Measurements from ENCODE around the gene FANCD2.
"Not testable (repeated sequence)": the region's sequence is repeated elsewhere in the genome, so short reads cannot be mapped to it uniquely, and the experiment has no call there.

Gene FANCD2

DNA sequence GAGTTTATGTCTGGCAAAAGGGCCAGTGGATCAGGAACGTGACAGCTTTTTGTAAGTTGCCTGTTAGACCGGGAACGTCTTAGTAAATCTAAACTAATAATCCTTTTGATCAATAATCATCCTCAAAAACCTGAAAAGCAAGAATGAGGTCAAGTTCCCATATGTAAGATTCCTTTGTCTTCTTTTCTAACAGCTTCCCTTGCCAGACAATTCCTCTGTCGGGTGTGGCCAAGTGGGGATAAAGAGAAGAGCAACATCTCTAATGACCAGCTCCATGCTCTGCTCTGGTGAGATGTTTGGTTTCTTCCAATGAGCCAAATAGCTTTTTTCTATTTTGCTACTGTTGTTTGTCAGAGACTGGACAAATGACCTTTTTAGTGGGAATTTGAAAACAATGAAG is 62.0 kb downstream of the FANCD2 start (continued):
- no peak for TF ChIP-seq ZNF148 (tag by site-specific recombination; IDR thresholded peaks at IDR 0.05; ENCODE audit: borderline replicate concordance)
- TF ChIP-seq ZNF138 (tag by site-specific recombination; IDR thresholded peaks at IDR 0.05; ENCODE audit: borderline replicate concordance): no peak
- no peak for TF ChIP-seq ZSCAN30 (tag by site-specific recombination; IDR thresholded peaks at IDR 0.05)
- no peak for TF ChIP-seq ZNF433 (tag by site-specific recombination; IDR thresholded peaks at IDR 0.05; ENCODE audit: low read depth)
- no peak for TF ChIP-seq ZNF274 (IDR thresholded peaks at IDR 0.05; ENCODE audit: low read length)
- TF ChIP-seq ZNF274 (tag by site-specific recombination; IDR thresholded peaks at IDR 0.05; ENCODE audit: borderline replicate concordance): no peak
- no peak for TF ChIP-seq ZNF555 (tag by site-specific recombination; conservative IDR thresholded peaks at IDR 0.05)
- TF ChIP-seq ZNF510 (tag by site-specific recombination; IDR thresholded peaks at IDR 0.05; ENCODE audit: insufficient replicate concordance): no peak

DNA sequence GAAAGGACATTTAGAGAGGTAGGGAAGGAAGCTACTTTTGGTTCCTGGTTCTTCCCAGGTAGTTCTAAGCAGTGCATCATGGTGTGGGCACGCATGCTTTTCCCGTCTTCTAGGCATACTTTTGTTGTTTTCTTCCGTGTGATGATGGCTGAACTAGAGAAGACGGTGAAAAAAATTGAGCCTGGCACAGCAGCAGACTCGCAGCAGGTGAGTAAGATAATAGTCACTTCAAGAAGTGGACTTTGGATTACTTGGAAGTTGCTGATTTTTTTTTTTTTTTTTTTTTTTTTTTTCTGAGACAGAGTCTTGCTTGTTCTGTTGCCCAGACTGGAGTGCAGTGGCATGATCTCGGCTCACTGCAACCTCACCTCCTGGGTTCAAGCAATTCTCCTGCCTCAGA is 63.9 kb downstream of the FANCD2 start:
- no peak overlapping the region for H3K27ac ChIP-seq (ENCODE audit: extremely low read depth, low read depth, low read length)
- TF ChIP-seq ZBTB21 (tag by site-specific recombination; IDR thresholded peaks at IDR 0.05) (no peak), ZNF391 (tag by site-specific recombination; IDR thresholded peaks at IDR 0.05; ENCODE audit: borderline replicate concordance, low read depth) (no peak), ZNF560 (tag by site-specific recombination; IDR thresholded peaks at IDR 0.05; ENCODE audit: borderline replicate concordance) (no peak), ZNF555 (tag by site-specific recombination; conservative IDR thresholded peaks at IDR 0.05) (no peak), ZNF658 (tag by site-specific recombination; IDR thresholded peaks at IDR 0.05) (no peak), ZNF169 (tag by site-specific recombination; IDR thresholded peaks at IDR 0.05) (no peak), ZSCAN30 (tag by site-specific recombination; IDR thresholded peaks at IDR 0.05) (no peak), ZNF530 (tag by site-specific recombination; IDR thresholded peaks at IDR 0.05; ENCODE audit: low read depth) (no peak), ATF2 (tag by site-specific recombination; IDR thresholded peaks at IDR 0.05; ENCODE audit: low read depth) (no peak), ZNF202 (tag by site-specific recombination; IDR thresholded peaks at IDR 0.05; ENCODE audit: borderline replicate concordance) (no peak), ZNF23 (tag by site-specific recombination; IDR thresholded peaks at IDR 0.05; ENCODE audit: borderline replicate concordance) (no peak), ZFHX2 (tag by site-specific recombination; conservative IDR thresholded peaks at IDR 0.05) (no peak), ZNF776 (tag by site-specific recombination; IDR thresholded peaks at IDR 0.05; ENCODE audit: borderline replicate concordance) (no peak), ZNF394 (tag by site-specific recombination; IDR thresholded peaks at IDR 0.05; ENCODE audit: borderline replicate concordance) (no peak), SP7 (tag by site-specific recombination; IDR thresholded peaks at IDR 0.05) (no peak)
- TF ChIP-seq, protein P1, sequence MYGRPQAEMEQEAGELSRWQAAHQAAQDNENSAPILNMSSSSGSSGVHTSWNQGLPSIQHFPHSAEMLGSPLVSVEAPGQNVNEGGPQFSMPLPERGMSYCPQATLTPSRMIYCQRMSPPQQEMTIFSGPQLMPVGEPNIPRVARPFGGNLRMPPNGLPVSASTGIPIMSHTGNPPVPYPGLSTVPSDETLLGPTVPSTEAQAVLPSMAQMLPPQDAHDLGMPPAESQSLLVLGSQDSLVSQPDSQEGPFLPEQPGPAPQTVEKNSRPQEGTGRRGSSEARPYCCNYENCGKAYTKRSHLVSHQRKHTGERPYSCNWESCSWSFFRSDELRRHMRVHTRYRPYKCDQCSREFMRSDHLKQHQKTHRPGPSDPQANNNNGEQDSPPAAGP (tag by site-specific recombination; IDR thresholded peaks at IDR 0.05): no peak
- ChIA-PET POLR2A (no interaction called here), CTCF (interaction anchor here (0.6 kb wide), 1 partner anchor 107 kb away, joined by 6 read pairs; no protein-coding TSS in a partner anchor)
- no peaks in the 10 kb centered on the region for H3K9me3 ChIP-seq (ENCODE audit: control insufficient read depth, insufficient read depth, low read depth, low read length)
- H3K4me3 ChIP-seq (ENCODE audit: low read depth, low read length): no peak overlapping the region
- peaks cover 61 to 84% of the 10 kb centered on the region in 2 experiments for H3K36me3 ChIP-seq (ENCODE audit: control insufficient read depth in 2 of 2, insufficient read depth in 1 of 2, low read length in 2 of 2)
- H3K4me1 ChIP-seq (ENCODE audit: control insufficient read depth, insufficient read depth, low read length): no peaks in the 10 kb centered on the region

DNA sequence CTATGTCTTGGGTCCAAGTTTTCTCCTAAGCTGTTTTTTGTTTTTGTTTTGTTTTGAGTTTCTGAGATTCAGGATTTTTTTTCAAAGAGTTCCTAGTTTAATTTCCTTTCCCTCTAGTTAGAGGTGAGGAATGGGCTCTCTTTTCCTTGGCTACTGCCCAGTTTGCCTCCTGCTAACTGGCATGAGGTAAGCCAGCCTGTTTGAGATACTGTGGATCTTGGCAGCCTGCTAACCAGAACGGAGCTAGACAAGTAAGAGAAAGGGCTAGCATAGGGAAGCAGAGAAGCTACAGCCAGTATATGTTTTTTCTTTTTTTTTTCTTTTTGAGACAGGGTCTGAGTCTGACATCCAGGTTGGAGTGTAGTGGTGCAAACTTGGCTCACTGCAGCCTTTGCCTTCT is 64.5 kb downstream of the FANCD2 start:
- H3K27ac ChIP-seq (ENCODE audit: extremely low read depth, low read depth, low read length); H3K4me1 ChIP-seq (ENCODE audit: control insufficient read depth, insufficient read depth, low read length); H3K4me3 ChIP-seq (ENCODE audit: low read depth, low read length); H3K9me3 ChIP-seq (ENCODE audit: control insufficient read depth, insufficient read depth, low read depth, low read length); CTCF ChIA-PET; POLR2A ChIA-PET: not testable (repeated sequence)
- peaks cover 60 to 86% of the 10 kb centered on the region in 2 experiments for H3K36me3 ChIP-seq (ENCODE audit: control insufficient read depth in 2 of 2, insufficient read depth in 1 of 2, low read length in 2 of 2)

GRCh38 chr3:10091387-10091786 is 65.2 kb downstream of the FANCD2 start:
- POLR2A ChIA-PET, CTCF ChIA-PET: not testable (repeated sequence)

More at GRCh38 chr3:10091387-10091786, 65.2 kb downstream of the FANCD2 start:
- H3K27ac ChIP-seq (ENCODE audit: extremely low read depth, low read depth, low read length); H3K9me3 ChIP-seq (ENCODE audit: control insufficient read depth, insufficient read depth, low read depth, low read length); H3K4me3 ChIP-seq (ENCODE audit: low read depth, low read length); H3K4me1 ChIP-seq (ENCODE audit: control insufficient read depth, insufficient read depth, low read length): not testable (repeated sequence)
- H3K36me3 ChIP-seq (ENCODE audit: control insufficient read depth in 2 of 2, insufficient read depth in 1 of 2, low read length in 2 of 2): peaks cover 59 to 86% of the 10 kb centered on the region in 2 experiments
